HG02798 (cell line): ENCODE measurements around the gene CEP85L.

Experiments
- ATAC-seq: cut with Tn5 transposase; IDR thresholded peaks from one replicate; pipeline ENCODE4 v1.9.1; 2021; ENCODE audit warnings: mild to moderate bottlenecking; ENCODE audit not compliant: unreplicated experiment, poor library complexity

Gene CEP85L

GRCh38 chr6:118511930-118512715 lies 139.3 kb downstream of the CEP85L start:
- ATAC-seq: no peak

- ATAC-seq: no peak
Measured at GRCh38 chr6:118509009-118509617, 142.3 kb downstream of the CEP85L start.

- no peak for ATAC-seq
Measured at GRCh38 chr6:118507636-118508035, 143.8 kb downstream of the CEP85L start.

DNA sequence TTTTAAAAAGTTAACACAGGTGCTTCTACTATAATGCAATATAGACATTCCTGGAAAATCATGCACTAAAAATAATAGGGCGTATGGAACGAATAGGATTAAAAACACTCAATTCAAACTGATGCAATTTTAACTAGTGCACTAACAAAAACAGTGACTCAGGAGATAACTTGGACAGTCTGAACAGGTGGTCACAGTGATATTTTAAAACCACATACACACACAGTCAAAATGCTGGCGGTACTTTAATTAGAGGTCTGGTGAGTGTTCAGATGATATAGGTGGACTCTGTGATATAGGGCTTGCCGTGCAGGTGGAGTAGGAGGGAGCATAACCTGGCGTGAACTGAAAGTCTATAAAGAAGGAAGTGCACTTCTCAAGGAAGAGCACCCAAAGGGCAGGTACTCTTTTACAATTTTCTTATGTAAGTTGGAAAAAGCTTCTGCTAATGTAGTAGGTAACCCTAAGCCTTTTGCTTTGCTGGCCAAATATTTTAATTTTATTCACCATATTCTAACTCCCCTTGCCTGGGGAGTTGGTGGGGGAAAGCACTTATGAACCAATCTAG lies 145.2 kb downstream of the CEP85L start:
- ATAC-seq: no peak

GRCh38 chr6:118505656-118506055 lies 145.7 kb downstream of the CEP85L start:
- no peak for ATAC-seq

- no peak for ATAC-seq
Measured at GRCh38 chr6:118504611-118505010, 146.8 kb downstream of the CEP85L start.

DNA sequence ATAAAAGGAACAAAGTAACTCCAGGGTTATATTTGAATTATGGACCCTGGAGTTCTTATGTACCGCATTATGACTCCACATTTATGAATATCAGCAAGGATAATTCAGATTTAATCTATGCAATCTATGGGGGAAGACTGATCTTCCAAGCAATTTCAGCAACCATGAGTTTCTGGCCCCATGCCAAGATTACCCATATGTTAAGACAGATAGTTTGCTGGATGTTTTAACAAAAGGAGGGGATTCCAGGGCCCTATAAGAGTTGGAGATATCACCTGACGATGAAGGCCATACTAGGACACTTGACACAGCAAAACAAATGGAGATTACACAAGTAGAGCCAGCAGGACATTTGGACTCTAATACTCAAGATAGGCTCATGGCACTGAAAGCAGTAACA lies 149.2 kb downstream of the CEP85L start:
- no peak for ATAC-seq

DNA sequence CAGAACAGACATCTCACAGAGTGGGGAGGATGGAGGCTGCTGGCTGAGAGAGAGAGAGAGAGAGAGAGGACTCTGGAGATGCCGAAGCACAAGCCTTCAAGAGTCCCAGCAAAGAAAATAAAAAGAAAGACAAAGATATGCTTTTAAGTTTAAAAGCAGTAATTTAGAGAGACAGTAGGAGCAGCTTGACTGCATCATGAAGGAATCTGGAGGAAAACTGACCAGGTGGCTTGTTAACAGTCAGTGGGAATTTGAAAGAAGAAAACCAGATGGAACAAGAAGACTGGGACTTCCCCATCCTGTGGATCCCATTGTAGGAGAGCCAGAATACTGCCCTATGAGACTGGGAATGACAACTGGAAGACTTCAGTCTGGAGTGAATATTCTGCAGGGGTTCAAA lies 149.6 kb downstream of the CEP85L start:
- ATAC-seq: no peak

DNA sequence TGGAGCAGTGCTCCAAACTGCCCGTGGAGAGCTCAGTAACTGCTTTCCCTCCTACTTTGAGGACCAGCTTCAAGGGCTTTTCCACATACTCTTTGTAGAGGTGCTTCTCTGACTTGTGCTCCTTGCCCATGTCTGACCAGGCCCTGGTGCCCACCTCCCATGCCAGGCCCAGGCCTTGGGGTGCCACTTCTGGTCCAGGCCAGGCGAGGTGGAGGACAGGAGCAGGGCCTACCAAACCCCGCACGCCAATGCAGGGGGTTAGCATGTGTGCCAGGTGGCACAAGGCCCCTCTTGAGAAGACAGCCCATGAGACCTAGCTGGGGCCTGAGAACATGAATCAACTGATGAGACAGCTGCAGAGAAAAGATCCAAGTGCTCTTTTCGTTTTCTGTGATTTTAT lies 150.3 kb downstream of the CEP85L start:
- no peak for ATAC-seq

- no peak for ATAC-seq
Measured at GRCh38 chr6:118500130-118501015, 151.0 kb downstream of the CEP85L start.

GRCh38 chr6:118495485-118496280 lies 155.7 kb downstream of the CEP85L start:
- ATAC-seq: no peak

DNA sequence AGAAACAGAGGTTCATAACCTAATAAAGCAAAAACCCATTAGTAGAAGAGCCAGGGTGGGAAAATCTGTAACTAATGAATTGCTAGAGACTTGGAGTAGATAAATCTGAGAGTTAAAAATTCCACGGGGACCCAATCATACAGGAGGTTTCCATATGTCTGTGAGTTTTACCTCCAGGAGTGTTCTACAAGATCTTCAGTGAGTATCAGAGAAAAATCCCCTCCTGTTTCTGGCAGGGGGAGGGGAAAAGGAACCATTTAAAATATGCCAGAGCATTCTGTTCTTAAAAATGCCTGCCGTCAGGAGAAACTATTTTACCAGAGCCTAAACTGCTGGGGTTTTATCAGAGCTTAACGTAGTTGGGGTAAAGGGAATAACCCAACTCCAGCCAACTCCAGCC lies 157.3 kb downstream of the CEP85L start:
- ATAC-seq: no peak

DNA sequence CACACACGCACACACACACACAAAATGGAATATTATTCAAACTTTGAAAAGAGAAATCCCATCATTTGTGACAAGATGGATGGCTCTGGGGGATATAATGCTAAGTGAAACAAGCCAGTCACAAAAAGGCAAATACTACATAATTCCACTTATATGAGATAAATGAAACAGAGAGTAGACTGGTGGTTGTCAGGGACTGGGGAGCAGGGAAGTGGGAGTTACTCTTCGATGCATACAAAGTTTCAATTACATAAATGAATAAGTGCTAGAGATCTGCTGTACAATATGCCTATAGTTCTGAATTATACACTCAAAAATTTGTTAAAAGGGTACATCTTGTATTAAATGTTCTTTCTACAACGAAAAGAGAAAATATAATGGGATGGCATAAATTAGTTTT lies 161.4 kb downstream of the CEP85L start:
- ATAC-seq: no peak

DNA sequence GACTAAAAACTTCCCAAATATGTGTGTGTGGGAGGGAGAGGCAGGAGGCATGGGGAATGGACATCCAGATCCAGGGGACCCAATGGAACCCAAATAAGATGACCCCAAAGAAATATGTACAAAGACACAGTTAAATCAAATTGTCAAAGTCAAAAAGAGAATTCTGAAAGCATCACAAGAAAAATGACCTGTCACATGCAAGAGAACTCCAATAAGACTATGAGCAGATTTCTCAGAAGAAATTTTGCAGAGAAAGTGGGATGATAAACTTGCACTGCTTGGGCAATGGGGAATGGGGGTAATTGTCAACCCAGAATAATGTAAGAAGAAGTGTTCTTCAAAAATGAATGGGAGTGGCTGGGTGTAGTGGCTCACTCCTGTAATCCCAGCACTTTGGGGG lies 162.8 kb downstream of the CEP85L start:
- ATAC-seq: no peak

DNA sequence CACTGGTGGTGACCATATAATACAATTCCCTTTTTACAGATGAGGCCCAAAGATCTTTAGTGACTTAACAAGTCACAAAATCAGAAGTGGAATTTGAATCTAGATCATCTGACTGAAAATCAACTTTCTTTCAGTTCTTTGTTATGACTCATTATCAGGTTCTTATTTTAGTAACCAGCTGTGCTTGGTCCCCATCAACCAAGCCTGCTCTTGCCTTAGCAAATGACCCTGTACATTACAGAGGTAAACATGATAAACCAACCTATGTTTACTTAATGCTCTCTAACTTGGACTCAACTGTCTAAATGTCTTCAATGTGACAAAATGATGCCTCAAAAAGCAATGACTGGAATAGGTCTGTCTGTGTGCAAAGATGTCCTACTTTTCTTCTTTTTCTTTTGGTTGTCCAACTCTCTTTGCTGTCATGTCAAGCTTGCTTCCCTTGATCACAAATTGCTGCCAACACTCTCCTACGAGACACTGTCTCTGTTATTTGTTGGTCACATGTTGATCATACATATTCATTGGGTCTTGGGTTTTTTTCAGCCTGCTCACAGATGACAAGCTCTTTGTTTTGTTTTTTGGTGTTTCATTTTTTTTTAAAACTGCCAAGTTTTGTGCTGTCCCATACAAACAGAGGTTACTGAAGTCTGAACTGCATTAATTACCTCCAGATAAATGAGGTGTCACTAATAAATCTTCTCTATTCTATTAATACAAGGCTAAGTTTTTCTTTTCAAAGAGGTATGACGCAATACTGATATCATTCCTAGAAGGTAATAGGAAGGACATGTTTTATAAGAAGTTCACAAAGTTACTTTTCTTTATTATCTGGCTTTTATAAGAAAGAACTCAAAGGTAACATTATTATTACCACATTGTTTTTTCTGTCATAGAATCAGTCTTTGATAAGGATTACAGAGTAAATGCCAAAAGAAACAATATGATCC lies 165.5 kb downstream of the CEP85L start:
- peak; percentile 98 for ATAC-seq

DNA sequence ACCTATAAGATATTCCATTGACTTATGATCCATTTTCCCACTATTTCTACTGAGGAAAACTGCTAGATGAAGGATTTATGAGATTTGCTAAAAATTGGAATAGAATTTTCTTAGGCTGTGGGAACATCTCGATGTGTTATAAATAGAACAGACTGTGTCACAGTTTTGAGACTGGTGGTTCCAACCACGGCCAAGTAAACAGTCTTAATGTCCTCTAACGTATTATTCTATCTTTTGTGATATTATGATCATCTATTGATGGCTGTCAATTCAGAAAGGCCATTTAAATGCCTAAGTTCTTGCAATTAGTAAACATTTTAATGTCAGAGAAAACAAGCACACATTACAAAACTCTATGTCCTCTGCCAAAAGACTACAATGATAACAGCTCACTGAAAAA lies 174.8 kb downstream of the CEP85L start:
- no peak for ATAC-seq

- ATAC-seq: no peak
Measured at GRCh38 chr6:118473266-118473665, 178.1 kb downstream of the CEP85L start.

DNA sequence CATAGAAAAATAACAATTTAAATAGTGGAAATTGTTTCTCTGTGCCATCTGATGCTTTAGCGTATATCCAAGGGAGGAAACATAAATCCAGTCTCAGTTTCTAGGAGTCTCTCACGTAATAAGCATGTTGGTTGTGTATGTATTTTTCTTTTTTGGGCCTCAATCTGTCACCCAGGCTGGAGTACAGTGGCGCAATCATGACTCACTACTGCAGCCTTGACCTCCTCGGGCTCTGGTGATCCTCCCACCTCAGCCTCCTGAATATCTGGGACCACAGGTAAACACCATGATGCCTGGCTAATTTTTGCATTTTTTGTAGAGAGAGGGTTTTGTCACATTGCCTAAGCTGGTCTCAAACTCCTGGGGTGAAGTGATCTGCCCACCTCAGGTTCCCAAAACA lies 181.9 kb downstream of the CEP85L start:
- ATAC-seq: no peak
